HEK293 (cell line): ENCODE measurements around the gene STAG3.
"Not testable (repeated sequence)": the region's sequence is repeated elsewhere in the genome, so short reads cannot be mapped to it uniquely, and the experiment has no call there.

Source experiments
- CTCF ChIA-PET: fragments of 350-600 bp; formaldehyde crosslinking; extraction: SDS; loops from one replicate; lab custom pipeline; 2021; ENCODE audit warnings: antibody characterized with exemption; lab: Yijun Ruan, JAX
- POLR2A ChIA-PET: fragments of 300-600 bp; formaldehyde crosslinking; extraction: SDS; loops from one replicate; lab custom pipeline; 2020; ENCODE audit warnings: antibody characterized with exemption, inconsistent platforms; lab: Yijun Ruan, JAX
- H3K27ac ChIP-seq: fragments of 200-500 bp; sonication (Bioruptor generic); 2 replicates; pipeline ENCODE4 v1.5.1; 2014; ENCODE audit warnings: low read depth, low read length, control low read depth, inconsistent platforms; ENCODE audit errors: extremely low read depth
- H3K36me3 ChIP-seq, 2 experiments: fragments of 200-500 bp in 1 of 2; sonication (Bioruptor generic) in 1 of 2; 1 replicate in 1 of 2; 2 replicates in 1 of 2; pipeline ENCODE4 v1.5.1; 2014 to 2017; ENCODE audit warnings: inconsistent platforms in 2 of 2, low read length in 2 of 2; ENCODE audit not compliant: control insufficient read depth in 2 of 2, insufficient read depth in 1 of 2
- H3K4me1 ChIP-seq: fragments of 200-500 bp; sonication (Bioruptor generic); 2 replicates; pipeline ENCODE4 v1.5.1; 2014; ENCODE audit warnings: mild to moderate bottlenecking, low read length, inconsistent platforms; ENCODE audit not compliant: control insufficient read depth, insufficient read depth
- H3K4me3 ChIP-seq: 2 replicates; pipeline ENCODE4 v1.5.1; 2011; ENCODE audit warnings: low read depth, mild to moderate bottlenecking, control low read depth, low read length, moderate library complexity
- H3K9me3 ChIP-seq: fragments of 200-500 bp; sonication (Bioruptor generic); 2 replicates; pipeline ENCODE4 v1.5.1; 2014; ENCODE audit warnings: low read depth, low read length, inconsistent platforms; ENCODE audit not compliant: control insufficient read depth, insufficient read depth
- GFI1B ChIP-seq: fragments of 450-650 bp; formaldehyde crosslinking; IDR thresholded peaks from 2 replicates; pipeline ENCODE4 v1.5.1; 2016; ENCODE audit warnings: missing biosample characterization, missing genetic modification characterization
- GLI4 ChIP-seq: fragments of 450-650 bp; formaldehyde crosslinking; IDR thresholded peaks from 2 replicates; pipeline ENCODE4 v1.5.1; 2016; ENCODE audit warnings: missing biosample characterization, missing genetic modification characterization
- KLF7 ChIP-seq: fragments of 450-650 bp; formaldehyde crosslinking; IDR thresholded peaks from 2 replicates; pipeline ENCODE4 v1.5.1; 2016; ENCODE audit warnings: missing biosample characterization, missing genetic modification characterization, borderline replicate concordance
- PRDM10 ChIP-seq: fragments of 450-650 bp; formaldehyde crosslinking; IDR thresholded peaks from 2 replicates; pipeline ENCODE4 v1.5.1; 2016; ENCODE audit warnings: missing biosample characterization, missing genetic modification characterization
- ZBTB26 ChIP-seq: fragments of 450-650 bp; formaldehyde crosslinking; optimal IDR thresholded peaks from 2 replicates; pipeline ENCODE3; 2016; ENCODE audit warnings: missing biosample characterization, mild to moderate bottlenecking, missing genetic modification characterization
- ZNF248 ChIP-seq: fragments of 450-650 bp; formaldehyde crosslinking; IDR thresholded peaks from 2 replicates; pipeline ENCODE4 v1.5.1; 2017; ENCODE audit warnings: missing biosample characterization, missing genetic modification characterization
- ZNF292 ChIP-seq: fragments of 450-650 bp; formaldehyde crosslinking; IDR thresholded peaks from 2 replicates; pipeline ENCODE4 v1.5.1; 2016; ENCODE audit warnings: low read depth, missing biosample characterization, missing genetic modification characterization, borderline replicate concordance
- ZNF350 ChIP-seq: fragments of 450-650 bp; formaldehyde crosslinking; IDR thresholded peaks from 2 replicates; pipeline ENCODE4 v1.5.0; 2017; ENCODE audit warnings: missing biosample characterization, mild to moderate bottlenecking, missing genetic modification characterization
- ZNF426 ChIP-seq: fragments of 450-650 bp; formaldehyde crosslinking; IDR thresholded peaks from 2 replicates; pipeline ENCODE4 v1.5.1; 2017; ENCODE audit warnings: missing biosample characterization, missing genetic modification characterization, mild to moderate bottlenecking, inconsistent platforms, moderate library complexity
- ZNF501 ChIP-seq: fragments of 450-650 bp; formaldehyde crosslinking; IDR thresholded peaks from 2 replicates; pipeline ENCODE4 v1.5.1; 2016; ENCODE audit warnings: missing biosample characterization, missing genetic modification characterization
- ZNF658 ChIP-seq: fragments of 450-650 bp; formaldehyde crosslinking; IDR thresholded peaks from 2 replicates; pipeline ENCODE4; 2016; ENCODE audit warnings: missing biosample characterization, missing genetic modification characterization
- ZNF664 ChIP-seq: fragments of 450-650 bp; formaldehyde crosslinking; IDR thresholded peaks from 2 replicates; pipeline ENCODE4 v1.5.1; 2016; ENCODE audit warnings: missing biosample characterization, missing genetic modification characterization
- ZNF830 ChIP-seq: fragments of 450-650 bp; IDR thresholded peaks from 2 replicates; pipeline ENCODE4 v1.5.0; 2018; ENCODE audit warnings: missing biosample characterization, missing genetic modification characterization, low read depth, mild to moderate bottlenecking, moderate library complexity
- ZNF837 ChIP-seq: fragments of 450-650 bp; formaldehyde crosslinking; IDR thresholded peaks from 2 replicates; pipeline ENCODE4 v1.5.1; 2016; ENCODE audit warnings: missing biosample characterization, missing genetic modification characterization
- TF ChIP-seq, protein P1 (sequence below): fragments of 450-650 bp; formaldehyde crosslinking; IDR thresholded peaks from 2 replicates; pipeline ENCODE4 v1.5.1; 2016; ENCODE audit warnings: missing biosample characterization, missing genetic modification characterization, borderline replicate concordance
- TF ChIP-seq, protein P2 (sequence below): fragments of 450-650 bp; formaldehyde crosslinking; IDR thresholded peaks from 2 replicates; pipeline ENCODE4 v1.5.1; 2016; ENCODE audit warnings: missing biosample characterization, missing genetic modification characterization, low read depth

STAG3 gene

GRCh38 chr7:100142461-100142860 is 35.3 kb upstream of the STAG3 start:
- H3K4me1 ChIP-seq = no peaks in the 10 kb centered on the region
- no peaks in the 10 kb centered on the region for H3K36me3 ChIP-seq
- H3K4me3 ChIP-seq = no peak overlapping the region
- POLR2A ChIA-PET = interaction anchor here (0.7 to 0.9 kb wide), 2 partner anchors 12 to 41 kb away, joined by 4 to 5 read pairs; partner anchors contain the start of gene AP4M1
- H3K9me3 ChIP-seq = no peaks in the 10 kb centered on the region
- no peak overlapping the region for H3K27ac ChIP-seq
- CTCF ChIA-PET = interaction anchor here (0.6 to 2.6 kb wide), 2 partner anchors 11 to 74 kb away, joined by 3 to 33 read pairs; no protein-coding TSS in a partner anchor
- TF ChIP-seq KLF7 (tag by site-specific recombination) (no peak), GFI1B (no peak), ZNF664 (no peak), ZNF837 (no peak), ZNF426 (no peak), ZNF501 (tag by site-specific recombination) (no peak), GLI4 (tag by site-specific recombination) (no peak), ZNF292 (tag by site-specific recombination) (no peak), ZBTB26 (tag by site-specific recombination) (no peak), ZNF350 (tag by site-specific recombination) (no peak), ZNF248 (no peak), ZNF658 (tag by site-specific recombination) (no peak), ZNF830 (tag by site-specific recombination) (no peak)
- TF ChIP-seq, protein P1, sequence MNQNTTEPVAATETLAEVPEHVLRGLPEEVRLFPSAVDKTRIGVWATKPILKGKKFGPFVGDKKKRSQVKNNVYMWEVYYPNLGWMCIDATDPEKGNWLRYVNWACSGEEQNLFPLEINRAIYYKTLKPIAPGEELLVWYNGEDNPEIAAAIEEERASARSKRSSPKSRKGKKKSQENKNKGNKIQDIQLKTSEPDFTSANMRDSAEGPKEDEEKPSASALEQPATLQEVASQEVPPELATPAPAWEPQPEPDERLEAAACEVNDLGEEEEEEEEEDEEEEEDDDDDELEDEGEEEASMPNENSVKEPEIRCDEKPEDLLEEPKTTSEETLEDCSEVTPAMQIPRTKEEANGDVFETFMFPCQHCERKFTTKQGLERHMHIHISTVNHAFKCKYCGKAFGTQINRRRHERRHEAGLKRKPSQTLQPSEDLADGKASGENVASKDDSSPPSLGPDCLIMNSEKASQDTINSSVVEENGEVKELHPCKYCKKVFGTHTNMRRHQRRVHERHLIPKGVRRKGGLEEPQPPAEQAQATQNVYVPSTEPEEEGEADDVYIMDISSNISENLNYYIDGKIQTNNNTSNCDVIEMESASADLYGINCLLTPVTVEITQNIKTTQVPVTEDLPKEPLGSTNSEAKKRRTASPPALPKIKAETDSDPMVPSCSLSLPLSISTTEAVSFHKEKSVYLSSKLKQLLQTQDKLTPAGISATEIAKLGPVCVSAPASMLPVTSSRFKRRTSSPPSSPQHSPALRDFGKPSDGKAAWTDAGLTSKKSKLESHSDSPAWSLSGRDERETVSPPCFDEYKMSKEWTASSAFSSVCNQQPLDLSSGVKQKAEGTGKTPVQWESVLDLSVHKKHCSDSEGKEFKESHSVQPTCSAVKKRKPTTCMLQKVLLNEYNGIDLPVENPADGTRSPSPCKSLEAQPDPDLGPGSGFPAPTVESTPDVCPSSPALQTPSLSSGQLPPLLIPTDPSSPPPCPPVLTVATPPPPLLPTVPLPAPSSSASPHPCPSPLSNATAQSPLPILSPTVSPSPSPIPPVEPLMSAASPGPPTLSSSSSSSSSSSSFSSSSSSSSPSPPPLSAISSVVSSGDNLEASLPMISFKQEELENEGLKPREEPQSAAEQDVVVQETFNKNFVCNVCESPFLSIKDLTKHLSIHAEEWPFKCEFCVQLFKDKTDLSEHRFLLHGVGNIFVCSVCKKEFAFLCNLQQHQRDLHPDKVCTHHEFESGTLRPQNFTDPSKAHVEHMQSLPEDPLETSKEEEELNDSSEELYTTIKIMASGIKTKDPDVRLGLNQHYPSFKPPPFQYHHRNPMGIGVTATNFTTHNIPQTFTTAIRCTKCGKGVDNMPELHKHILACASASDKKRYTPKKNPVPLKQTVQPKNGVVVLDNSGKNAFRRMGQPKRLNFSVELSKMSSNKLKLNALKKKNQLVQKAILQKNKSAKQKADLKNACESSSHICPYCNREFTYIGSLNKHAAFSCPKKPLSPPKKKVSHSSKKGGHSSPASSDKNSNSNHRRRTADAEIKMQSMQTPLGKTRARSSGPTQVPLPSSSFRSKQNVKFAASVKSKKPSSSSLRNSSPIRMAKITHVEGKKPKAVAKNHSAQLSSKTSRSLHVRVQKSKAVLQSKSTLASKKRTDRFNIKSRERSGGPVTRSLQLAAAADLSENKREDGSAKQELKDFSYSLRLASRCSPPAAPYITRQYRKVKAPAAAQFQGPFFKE (tag by site-specific recombination) = no peak
- TF ChIP-seq, protein P2, sequence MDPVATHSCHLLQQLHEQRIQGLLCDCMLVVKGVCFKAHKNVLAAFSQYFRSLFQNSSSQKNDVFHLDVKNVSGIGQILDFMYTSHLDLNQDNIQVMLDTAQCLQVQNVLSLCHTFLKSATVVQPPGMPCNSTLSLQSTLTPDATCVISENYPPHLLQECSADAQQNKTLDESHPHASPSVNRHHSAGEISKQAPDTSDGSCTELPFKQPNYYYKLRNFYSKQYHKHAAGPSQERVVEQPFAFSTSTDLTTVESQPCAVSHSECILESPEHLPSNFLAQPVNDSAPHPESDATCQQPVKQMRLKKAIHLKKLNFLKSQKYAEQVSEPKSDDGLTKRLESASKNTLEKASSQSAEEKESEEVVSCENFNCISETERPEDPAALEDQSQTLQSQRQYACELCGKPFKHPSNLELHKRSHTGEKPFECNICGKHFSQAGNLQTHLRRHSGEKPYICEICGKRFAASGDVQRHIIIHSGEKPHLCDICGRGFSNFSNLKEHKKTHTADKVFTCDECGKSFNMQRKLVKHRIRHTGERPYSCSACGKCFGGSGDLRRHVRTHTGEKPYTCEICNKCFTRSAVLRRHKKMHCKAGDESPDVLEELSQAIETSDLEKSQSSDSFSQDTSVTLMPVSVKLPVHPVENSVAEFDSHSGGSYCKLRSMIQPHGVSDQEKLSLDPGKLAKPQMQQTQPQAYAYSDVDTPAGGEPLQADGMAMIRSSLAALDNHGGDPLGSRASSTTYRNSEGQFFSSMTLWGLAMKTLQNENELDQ (tag by site-specific recombination) = no peak

GRCh38 chr7:100146350-100146749 is 31.4 kb upstream of the STAG3 start:
- H3K4me1 ChIP-seq = peaks cover 10% of the 10 kb centered on the region
- CTCF ChIA-PET = interaction anchor here (0.8 to 3.2 kb wide), 2 partner anchors 13 to 198 kb away, joined by 3 to 11 read pairs; no protein-coding TSS in a partner anchor
- H3K4me3 ChIP-seq, H3K9me3 ChIP-seq, H3K27ac ChIP-seq, H3K36me3 ChIP-seq: not testable (repeated sequence)
- TF ChIP-seq PRDM10 = 0 out of 2 replicates have a peak, but pooled peaks have one; percentile 13
- POLR2A ChIA-PET = interaction anchor here (0.7 kb wide), 2 partner anchors 10 to 14 kb away, joined by 3 read pairs; no protein-coding TSS in a partner anchor
